SH-SY5Y (cell line): ENCODE data around the gene ZKSCAN5.

Experiments used
- GATA2 ChIP-seq: IDR thresholded peaks from 2 replicates; pipeline ENCODE4 v1.6.1; 2011; ENCODE audit warnings: mild to moderate bottlenecking, low read depth, low read length
- GATA3 ChIP-seq: IDR thresholded peaks from 2 replicates; pipeline ENCODE4 v1.6.1; 2011; ENCODE audit warnings: low read depth, mild to moderate bottlenecking, low read length, moderate library complexity

- no peak for TF ChIP-seq GATA2
- no peak for TF ChIP-seq GATA3
Measured at GRCh38 chr7:99557196-99557607, 52.7 kb downstream of the ZKSCAN5 start.
